HG02798 (cell line): ENCODE data around the gene PAXX.

Experiments used
- ATAC-seq: cut with Tn5 transposase; IDR thresholded peaks from one replicate; pipeline ENCODE4 v1.9.1; 2021; ENCODE audit warnings: mild to moderate bottlenecking; ENCODE audit not compliant: unreplicated experiment, poor library complexity

Gene PAXX

DNA sequence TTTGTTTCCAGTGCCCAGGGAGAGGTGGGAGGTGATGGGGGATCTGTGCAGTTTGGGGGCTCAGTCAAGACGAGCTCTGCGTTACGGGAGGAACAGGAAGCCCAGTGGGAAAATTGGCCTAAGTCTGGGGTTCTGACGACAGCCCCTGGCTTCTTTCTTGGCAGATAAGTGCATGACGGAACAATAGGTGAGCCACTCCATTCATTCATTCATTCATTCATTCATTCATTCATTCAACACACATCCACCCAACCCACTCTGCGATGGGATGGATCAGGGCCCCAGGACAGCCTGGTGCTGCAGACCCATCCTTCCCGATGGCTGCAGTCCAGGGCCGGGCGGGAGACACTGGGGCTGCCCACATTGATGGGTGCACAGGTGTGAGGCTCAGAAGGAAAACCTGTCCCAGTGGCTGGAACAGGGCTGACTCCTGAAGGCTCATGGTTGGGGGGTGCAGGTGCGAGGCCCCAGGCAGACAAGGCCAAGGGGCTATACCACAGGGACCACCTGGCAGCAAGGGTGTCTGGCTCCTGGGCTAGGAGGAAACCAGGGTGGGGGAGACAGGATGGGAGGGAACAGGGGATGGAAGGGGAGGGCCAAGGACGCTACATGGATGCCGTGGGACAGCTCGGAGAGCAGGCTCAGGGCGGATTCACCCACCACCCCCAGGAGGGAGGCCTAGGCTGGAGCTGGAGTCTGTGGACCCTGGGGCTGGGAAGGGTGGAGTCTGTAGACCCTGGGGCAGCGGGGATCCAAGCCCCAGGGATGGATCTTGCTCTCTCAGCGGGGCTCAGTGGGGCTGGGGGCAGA is 11.3 kb upstream of the PAXX start:
- no peak for ATAC-seq

- ATAC-seq: no peak
Observed at GRCh38 chr9:136981588-136982231, 10.5 kb upstream of the PAXX start.

DNA sequence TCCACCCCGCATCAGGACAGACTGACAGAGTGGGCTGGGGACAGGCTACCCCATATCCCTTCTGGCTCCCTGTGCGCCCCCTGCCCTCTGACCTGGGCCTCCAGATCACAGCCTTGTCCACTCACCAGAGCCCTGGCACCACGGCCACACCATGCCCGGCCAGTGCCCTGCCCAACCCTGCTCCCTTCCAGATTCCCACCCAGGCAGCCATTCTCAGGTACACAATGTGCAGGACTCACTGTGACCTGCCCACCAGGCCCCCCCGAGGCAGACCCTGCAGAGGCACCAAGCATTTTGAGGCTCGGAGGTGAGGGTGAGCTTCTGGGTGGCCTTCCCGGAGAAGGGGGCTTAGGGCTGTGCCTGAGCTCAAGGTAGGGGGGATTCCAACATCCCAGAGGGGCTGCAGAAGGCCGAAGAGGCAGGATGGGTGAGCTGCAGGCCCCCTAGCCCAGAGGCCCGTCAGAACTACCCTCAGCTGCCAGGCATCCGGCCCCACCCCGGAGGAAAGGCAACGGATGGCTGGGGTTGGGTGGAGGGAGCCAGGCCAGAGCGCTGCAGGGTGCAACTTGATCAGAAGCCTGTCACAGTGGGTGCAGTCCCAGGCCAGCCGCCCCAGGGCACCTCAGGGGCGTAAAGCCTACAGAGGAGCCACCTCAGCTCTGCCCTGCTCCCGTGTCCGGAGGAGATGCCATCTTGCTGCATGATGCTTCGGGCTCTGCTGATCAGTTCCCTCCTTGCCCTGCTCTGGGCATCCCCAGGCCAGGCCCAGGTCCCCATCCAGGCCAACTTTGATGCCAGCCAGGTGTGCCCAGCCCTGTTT is 9.8 kb upstream of the PAXX start, which contains the start of gene LCNL1:
Gene LCNL1 (plus strand): TSS at position 762 of the 820 bp plus-strand sequence. CDS start 594 bp downstream, outside the sequence.
- no peak for ATAC-seq

- no peak for ATAC-seq
Observed at GRCh38 chr9:136983167-136983566, 9.1 kb upstream of the PAXX start.

DNA sequence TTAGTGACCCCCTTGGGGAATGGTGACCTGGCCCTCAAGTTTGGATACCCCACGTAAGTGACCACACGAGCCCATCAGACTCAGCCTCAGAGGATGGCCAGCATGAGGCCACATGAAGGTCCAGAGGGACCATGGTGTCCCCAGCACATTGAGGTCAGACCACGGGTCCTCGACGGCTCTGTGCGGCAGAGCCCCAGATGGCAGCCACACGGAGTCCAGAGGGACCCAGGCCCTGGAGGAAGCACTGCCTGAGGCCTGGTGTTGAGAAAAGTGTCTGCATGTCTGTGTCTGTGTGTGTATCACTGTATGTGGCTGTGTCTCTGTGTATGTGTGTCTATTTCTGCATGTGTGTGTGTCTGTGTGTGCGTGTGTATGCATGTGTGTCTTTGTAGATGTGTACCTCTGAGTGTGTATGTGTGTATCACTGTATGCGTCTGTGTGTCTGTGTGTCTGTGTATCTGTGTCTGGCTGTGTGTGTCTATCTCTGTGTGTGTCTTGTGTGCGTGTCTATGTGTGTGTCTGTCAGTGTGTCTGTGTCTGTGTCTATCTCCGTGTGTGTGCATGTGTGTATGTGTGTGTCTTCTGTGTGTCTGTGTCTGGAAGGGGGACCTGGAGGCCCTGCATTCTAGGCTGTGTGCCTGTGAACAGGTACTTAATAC is 8.4 kb upstream of the PAXX start:
- no peak for ATAC-seq

- no peak for ATAC-seq
Observed at GRCh38 chr9:136984464-136985026, 7.7 kb upstream of the PAXX start.

DNA sequence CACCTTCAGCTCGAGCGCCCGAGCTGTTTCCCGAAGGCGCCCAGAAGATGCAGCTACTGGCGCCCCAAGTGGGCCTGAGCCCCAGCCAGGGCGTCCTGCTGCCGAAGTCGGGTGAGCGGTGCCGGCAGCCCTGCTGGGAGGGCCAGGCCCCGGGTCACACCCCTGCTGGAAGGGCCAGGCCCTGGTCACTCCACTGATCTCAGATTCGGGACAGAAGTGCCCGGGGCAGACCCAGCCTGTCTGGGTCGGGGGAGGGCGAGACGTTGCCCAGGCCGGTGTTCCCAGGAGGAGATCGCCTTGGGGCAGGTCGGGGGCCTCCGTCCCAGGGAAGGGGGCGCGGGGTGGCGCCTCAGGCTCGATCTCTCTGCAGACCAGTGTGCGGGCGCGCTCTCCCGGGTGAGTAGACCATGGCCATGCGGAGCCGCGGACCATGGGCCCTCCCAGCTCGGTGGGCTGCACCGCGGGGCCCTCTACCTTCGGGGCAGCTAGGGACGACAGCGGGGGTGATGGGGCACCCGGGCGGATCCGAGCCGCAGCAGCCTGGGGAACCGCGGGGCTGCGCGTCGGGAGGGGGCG is 7.1 kb upstream of the PAXX start:
- ATAC-seq: no peak

DNA sequence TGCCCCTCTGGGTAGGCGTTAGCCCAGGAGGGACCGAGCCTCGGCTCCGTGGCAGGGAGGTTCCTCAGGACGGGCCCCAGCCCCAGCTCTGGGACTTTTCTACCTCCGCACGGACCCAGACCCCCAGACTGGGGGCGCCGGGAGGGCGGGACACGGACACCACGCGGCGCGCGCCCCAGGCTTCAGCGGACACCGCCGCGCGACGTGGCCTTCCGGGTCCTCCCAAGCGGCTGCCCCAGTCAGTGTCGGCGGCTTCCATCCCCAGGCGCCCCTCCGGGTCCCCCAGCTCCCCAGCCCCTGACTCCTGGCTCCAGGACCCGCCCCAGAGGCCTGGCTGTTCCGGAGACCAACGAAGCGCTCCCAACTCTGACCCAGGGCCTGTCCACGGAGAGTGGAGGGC is 6.4 kb upstream of the PAXX start:
- no peak for ATAC-seq

- ATAC-seq: no peak
Observed at GRCh38 chr9:136988872-136989271, 3.4 kb upstream of the PAXX start.

- no peak for ATAC-seq
Observed at GRCh38 chr9:136990242-136990911, 1.8 kb upstream of the PAXX start.

DNA sequence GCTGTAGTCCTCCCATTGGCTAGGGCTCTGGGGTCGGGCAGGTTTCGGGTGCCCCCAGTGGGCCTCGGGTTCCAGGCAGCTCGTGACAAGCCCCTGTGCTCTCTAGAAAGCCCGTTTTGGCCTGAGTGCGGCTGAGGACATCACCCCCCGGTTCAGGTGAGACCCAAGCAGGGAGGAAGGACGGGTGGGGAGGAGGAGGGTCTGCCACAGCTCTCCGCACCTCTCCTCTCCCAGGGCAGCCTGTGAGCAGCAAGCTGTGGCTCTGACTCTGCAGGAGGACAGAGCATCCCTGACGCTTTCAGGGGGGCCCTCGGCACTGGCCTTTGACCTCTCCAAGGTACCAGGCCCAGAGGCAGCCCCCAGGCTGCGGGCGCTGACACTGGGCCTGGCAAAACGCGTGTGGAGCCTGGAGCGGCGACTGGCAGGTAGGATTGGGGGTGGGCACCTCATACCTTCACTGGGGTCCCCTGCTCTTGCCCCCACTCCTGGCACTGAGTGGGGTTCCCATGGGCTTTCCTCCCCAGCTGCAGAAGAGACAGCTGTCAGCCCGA is 672 bp downstream of the PAXX start:
- ATAC-seq: no peak

DNA sequence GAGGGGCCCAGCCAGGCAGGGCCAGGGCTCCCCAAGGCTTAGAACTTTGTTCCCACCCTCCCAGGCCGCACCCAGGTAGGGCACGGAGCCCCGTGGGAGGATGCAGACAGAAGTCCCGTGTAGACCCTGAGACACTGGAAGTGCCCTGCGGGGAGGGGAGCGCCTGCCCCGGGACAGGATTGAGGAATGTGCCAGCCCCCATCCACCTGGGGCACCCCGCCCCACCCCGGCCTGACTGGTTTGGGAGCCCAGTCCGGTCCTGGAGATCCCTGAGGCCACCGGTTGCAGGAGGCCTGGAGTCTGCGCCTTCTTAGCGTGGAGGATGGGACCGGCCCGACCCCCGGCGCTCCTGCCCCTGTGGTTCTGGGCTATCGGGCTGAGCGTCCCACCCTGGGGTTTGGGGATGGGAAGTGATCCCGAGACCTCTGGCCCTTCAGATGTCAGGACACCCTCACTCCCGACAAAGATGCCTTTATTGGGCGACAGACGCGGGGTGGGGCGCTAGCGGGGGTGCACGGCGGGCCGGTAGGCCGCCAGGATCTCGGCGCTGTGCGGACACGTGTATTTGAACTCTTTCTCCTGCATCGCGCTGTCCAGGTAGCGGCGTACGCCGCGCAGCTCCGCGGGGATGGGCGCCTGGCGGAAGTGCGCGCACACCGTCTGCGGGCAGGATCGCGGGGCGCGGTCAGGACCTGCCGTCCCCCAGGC is 2.1 kb downstream of the PAXX start:
- ATAC-seq: no peak

GRCh38 chr9:136994888-136995230 is 2.6 kb downstream of the PAXX start:
- ATAC-seq: no peak

DNA sequence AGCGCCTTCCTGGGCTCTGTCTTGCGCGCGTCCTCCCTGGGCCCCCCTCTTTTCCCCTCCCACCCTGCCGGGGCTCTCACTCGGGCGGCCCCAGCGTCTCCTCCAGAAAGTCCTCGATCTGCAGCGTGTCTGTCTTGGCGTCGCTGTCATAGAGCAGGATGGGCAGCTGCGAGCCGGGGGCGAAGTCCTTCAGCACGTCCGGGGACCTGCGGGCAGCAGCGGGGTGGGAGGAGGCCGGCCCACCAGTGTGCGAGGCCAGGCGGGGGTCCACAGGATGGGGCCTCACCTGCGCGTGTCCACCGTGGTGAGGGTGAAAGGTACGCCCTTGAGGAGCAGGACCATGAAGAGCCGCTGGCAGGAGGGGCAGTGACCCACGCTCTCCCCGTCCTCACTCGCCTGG is 3.1 kb downstream of the PAXX start:
- ATAC-seq: no peak

- no peak for ATAC-seq
Observed at GRCh38 chr9:136995772-136996311, 3.6 kb downstream of the PAXX start.

DNA sequence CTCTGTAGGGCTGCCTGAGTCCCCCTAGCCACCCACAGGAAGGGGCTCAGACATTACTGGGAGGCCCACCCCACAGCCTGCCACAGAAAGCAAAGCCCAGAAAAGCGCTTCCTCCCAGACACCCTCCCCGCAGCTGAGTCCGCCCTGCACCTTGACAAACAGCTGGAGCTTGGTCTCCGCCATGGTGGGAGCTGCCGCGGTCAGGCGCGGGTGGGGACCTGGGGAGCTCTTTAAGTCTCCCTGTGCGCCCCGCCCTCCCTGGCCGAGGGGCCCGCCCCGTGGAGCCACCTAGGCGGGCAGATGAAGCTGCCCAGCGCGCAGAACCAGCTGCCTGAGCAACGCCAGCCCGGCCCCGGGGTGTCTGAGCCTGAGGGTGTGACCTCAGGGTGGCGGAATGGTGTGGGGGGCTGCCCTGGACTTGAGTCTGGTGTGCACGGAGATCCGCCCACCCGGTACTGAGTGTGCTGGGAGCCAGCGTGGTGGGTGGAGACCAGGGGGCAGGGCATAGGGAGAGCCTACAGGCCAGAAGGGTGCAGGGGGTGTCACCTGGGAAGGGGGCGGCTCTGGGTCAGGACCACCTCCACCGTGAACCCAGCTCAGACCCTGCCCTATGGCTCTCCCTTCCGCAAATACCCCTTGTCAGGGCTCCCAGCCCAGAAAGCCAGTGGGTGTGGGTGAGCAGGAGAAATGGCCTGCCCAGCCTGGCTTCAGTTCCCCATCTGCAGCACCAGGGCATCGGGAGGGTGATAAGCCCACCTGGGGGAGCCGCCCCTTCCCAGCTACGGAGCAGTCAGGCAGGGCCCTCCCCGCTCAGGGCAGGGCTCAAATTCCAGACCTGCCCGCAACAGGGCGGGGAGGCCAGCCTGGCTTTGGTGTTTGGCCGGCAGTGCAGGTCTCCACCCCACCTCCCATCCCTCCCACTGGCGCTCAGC is 4.4 kb downstream of the PAXX start, which contains the start of gene CLIC3:
Gene CLIC3 (minus strand): TSS at position 208 of the 932 bp plus-strand sequence. CDS start 25 bp downstream, at position 183.
- ATAC-seq: no peak

GRCh38 chr9:136997371-136997770 is 5.1 kb downstream of the PAXX start:
- no peak for ATAC-seq
